ENCODE measurements around the gene PITX2.

- TF ChIP-seq CTCF (IDR thresholded peaks at IDR 0.05) (no peak), POLR2A (IDR thresholded peaks at IDR 0.05) (no peak)
These were observed 26.4 kb downstream of the PITX2 start for GRCh38 chr4:110596431-110596830.

All from thyroid gland (tissue), 4 donors.